Astrocyte (in vitro differentiated cells and primary cell): ENCODE results near the gene AKAP14.

Source experiments
- EZH2 ChIP-seq: IDR thresholded peaks from 2 replicates; pipeline ENCODE4 v1.6.1; 2012; ENCODE audit warnings: mild to moderate bottlenecking, low read length, inconsistent platforms; ENCODE audit not compliant: insufficient read depth
- TF ChIP-seq, protein P1 (sequence below): IDR thresholded peaks from 2 replicates; pipeline ENCODE4 v1.5.1; 2011; ENCODE audit warnings: low read depth, mild to moderate bottlenecking, inconsistent platforms, low read length, moderate library complexity; ENCODE audit not compliant: insufficient read depth

DNA sequence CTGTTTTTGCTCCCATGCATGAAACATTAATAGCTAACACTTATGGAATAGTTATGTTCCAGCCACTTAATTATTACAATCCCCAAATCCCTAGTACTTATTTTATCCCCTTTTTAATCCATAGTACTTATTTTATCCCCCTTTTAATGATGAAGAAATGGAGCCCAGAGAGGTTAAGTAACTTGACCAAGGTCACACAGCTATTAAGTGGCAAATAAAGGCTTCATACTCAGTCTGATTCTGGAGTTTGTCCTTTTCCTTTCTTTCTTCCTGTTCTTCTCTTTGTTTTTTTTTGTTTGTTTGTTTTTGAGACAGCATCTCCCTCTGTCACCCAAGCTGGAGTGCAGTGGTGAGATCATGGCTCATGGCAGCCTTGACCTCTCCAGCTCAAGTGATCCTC, 45.6 kb downstream of the AKAP14 start:
- TF ChIP-seq, protein P1, sequence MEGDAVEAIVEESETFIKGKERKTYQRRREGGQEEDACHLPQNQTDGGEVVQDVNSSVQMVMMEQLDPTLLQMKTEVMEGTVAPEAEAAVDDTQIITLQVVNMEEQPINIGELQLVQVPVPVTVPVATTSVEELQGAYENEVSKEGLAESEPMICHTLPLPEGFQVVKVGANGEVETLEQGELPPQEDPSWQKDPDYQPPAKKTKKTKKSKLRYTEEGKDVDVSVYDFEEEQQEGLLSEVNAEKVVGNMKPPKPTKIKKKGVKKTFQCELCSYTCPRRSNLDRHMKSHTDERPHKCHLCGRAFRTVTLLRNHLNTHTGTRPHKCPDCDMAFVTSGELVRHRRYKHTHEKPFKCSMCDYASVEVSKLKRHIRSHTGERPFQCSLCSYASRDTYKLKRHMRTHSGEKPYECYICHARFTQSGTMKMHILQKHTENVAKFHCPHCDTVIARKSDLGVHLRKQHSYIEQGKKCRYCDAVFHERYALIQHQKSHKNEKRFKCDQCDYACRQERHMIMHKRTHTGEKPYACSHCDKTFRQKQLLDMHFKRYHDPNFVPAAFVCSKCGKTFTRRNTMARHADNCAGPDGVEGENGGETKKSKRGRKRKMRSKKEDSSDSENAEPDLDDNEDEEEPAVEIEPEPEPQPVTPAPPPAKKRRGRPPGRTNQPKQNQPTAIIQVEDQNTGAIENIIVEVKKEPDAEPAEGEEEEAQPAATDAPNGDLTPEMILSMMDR, result no peak
- no peak for TF ChIP-seq EZH2
